ENCODE data around the gene PTPRJ. TPM values are rescaled to one million over a fixed set of nuclear protein-coding genes. Genes with fewer than 3 reads are reported as not detected.
"Not testable (repeated sequence)": the region's sequence is repeated elsewhere in the genome, so short reads cannot be mapped to it uniquely, and the experiment has no call there.

Gene PTPRJ
- total RNA-seq, 1 donor: 10.9 TPM

GRCh38 chr11:48018528-48019216, 38.3 kb downstream of the PTPRJ start:
- Histone ChIP-seq H4K20me1 (ENCODE audit: insufficient read depth, low read length) (peaks cover 34% of the 10 kb centered on the region), H3K4me2 (ENCODE audit: insufficient read depth, low read length) (no peak overlapping the region), H3K9me3 (ENCODE audit: low read depth, low read length) (no peaks in the 10 kb centered on the region), H3K27me3 (ENCODE audit: insufficient read depth, low read length) (no peaks in the 10 kb centered on the region), H3K4me3 (ENCODE audit: insufficient read depth, low read length) (no peak overlapping the region), H2AFZ (ENCODE audit: low read length) (no peak overlapping the region), H3K27ac (ENCODE audit: low read depth, low read length) (no peak overlapping the region), H3K79me2 (ENCODE audit: insufficient read depth, low read length) (peaks cover 93% of the 10 kb centered on the region), H3K4me1 (ENCODE audit: insufficient read depth, low read length) (peaks cover 5% of the 10 kb centered on the region), H3K36me3 (ENCODE audit: insufficient read depth, low read length) (no peaks in the 10 kb centered on the region)
- peak; percentile 63 for DNase-seq (ENCODE audit: insufficient read length, low spot score, missing footprints)
- TF ChIP-seq, protein P1, sequence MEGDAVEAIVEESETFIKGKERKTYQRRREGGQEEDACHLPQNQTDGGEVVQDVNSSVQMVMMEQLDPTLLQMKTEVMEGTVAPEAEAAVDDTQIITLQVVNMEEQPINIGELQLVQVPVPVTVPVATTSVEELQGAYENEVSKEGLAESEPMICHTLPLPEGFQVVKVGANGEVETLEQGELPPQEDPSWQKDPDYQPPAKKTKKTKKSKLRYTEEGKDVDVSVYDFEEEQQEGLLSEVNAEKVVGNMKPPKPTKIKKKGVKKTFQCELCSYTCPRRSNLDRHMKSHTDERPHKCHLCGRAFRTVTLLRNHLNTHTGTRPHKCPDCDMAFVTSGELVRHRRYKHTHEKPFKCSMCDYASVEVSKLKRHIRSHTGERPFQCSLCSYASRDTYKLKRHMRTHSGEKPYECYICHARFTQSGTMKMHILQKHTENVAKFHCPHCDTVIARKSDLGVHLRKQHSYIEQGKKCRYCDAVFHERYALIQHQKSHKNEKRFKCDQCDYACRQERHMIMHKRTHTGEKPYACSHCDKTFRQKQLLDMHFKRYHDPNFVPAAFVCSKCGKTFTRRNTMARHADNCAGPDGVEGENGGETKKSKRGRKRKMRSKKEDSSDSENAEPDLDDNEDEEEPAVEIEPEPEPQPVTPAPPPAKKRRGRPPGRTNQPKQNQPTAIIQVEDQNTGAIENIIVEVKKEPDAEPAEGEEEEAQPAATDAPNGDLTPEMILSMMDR (IDR thresholded peaks at IDR 0.05; ENCODE audit: extremely low read depth, low read depth, low read length): no peak

GRCh38 chr11:48019217-48019584, 38.8 kb downstream of the PTPRJ start:
- Histone ChIP-seq H3K79me2 (ENCODE audit: insufficient read depth, low read length) (peaks cover 91% of the 10 kb centered on the region), H2AFZ (ENCODE audit: low read length) (no peak overlapping the region), H3K4me2 (ENCODE audit: insufficient read depth, low read length) (no peak overlapping the region), H4K20me1 (ENCODE audit: insufficient read depth, low read length) (peaks cover 29% of the 10 kb centered on the region), H3K4me1 (ENCODE audit: insufficient read depth, low read length) (peaks cover 4% of the 10 kb centered on the region), H3K27ac (ENCODE audit: low read depth, low read length) (no peak overlapping the region), H3K27me3 (ENCODE audit: insufficient read depth, low read length) (no peaks in the 10 kb centered on the region), H3K36me3 (ENCODE audit: insufficient read depth, low read length) (no peaks in the 10 kb centered on the region), H3K4me3 (ENCODE audit: insufficient read depth, low read length) (no peak overlapping the region), H3K9me3 (ENCODE audit: low read depth, low read length) (no peaks in the 10 kb centered on the region)
- TF ChIP-seq, protein P1 (IDR thresholded peaks at IDR 0.05; ENCODE audit: extremely low read depth, low read depth, low read length): no peak
- peak; percentile 27 for DNase-seq (ENCODE audit: insufficient read length, low spot score, missing footprints)

DNA sequence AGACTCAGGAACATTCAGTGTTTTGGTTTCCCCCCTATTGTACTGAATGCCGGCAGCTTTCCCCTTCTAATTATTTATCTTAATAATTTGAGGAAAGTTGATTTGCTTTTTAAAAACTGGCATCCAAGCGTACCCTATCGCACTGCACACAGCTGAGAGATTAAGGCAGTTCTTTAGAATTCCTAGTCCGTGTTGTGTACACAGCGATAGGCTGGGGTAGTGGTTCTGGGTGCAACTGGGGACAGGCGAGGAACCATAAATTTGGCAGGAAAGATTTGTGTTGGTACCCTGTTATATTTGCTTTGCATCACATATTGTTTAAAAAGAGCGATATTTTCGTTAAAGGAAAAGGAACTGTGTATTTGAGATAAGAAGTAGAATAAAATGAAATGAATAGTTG, 39.2 kb downstream of the PTPRJ start:
- Histone ChIP-seq H2AFZ (ENCODE audit: low read length) (no peak overlapping the region), H4K20me1 (ENCODE audit: insufficient read depth, low read length) (peaks cover 28% of the 10 kb centered on the region), H3K4me1 (ENCODE audit: insufficient read depth, low read length) (peaks cover 5% of the 10 kb centered on the region), H3K27ac (ENCODE audit: low read depth, low read length) (no peak overlapping the region), H3K9me3 (ENCODE audit: low read depth, low read length) (no peaks in the 10 kb centered on the region), H3K4me2 (ENCODE audit: insufficient read depth, low read length) (no peak overlapping the region), H3K4me3 (ENCODE audit: insufficient read depth, low read length) (no peak overlapping the region), H3K36me3 (ENCODE audit: insufficient read depth, low read length) (no peaks in the 10 kb centered on the region), H3K79me2 (ENCODE audit: insufficient read depth, low read length) (peaks cover 91% of the 10 kb centered on the region), H3K27me3 (ENCODE audit: insufficient read depth, low read length) (no peaks in the 10 kb centered on the region)
- no peak for DNase-seq (ENCODE audit: insufficient read length, low spot score, missing footprints)
- TF ChIP-seq, protein P1 (IDR thresholded peaks at IDR 0.05; ENCODE audit: extremely low read depth, low read depth, low read length): no peak

GRCh38 chr11:48020092-48020755, 39.9 kb downstream of the PTPRJ start:
- DNase-seq (ENCODE audit: insufficient read length, low spot score, missing footprints): peak; percentile 38
- TF ChIP-seq, protein P1 (IDR thresholded peaks at IDR 0.05; ENCODE audit: extremely low read depth, low read depth, low read length): no peak
- H2AFZ ChIP-seq (ENCODE audit: low read length): no peak overlapping the region
- H3K4me1 ChIP-seq (ENCODE audit: insufficient read depth, low read length): peaks cover 6% of the 10 kb centered on the region
- no peak overlapping the region for H3K4me2 ChIP-seq (ENCODE audit: insufficient read depth, low read length)
- H3K36me3 ChIP-seq (ENCODE audit: insufficient read depth, low read length): no peaks in the 10 kb centered on the region
- H3K9me3 ChIP-seq (ENCODE audit: low read depth, low read length): no peaks in the 10 kb centered on the region
- H3K27me3 ChIP-seq (ENCODE audit: insufficient read depth, low read length): no peaks in the 10 kb centered on the region
- peaks cover 32% of the 10 kb centered on the region for H4K20me1 ChIP-seq (ENCODE audit: insufficient read depth, low read length)
- H3K79me2 ChIP-seq (ENCODE audit: insufficient read depth, low read length): peaks cover 91% of the 10 kb centered on the region
- no peak overlapping the region for H3K27ac ChIP-seq (ENCODE audit: low read depth, low read length)
- H3K4me3 ChIP-seq (ENCODE audit: insufficient read depth, low read length): no peak overlapping the region

DNA sequence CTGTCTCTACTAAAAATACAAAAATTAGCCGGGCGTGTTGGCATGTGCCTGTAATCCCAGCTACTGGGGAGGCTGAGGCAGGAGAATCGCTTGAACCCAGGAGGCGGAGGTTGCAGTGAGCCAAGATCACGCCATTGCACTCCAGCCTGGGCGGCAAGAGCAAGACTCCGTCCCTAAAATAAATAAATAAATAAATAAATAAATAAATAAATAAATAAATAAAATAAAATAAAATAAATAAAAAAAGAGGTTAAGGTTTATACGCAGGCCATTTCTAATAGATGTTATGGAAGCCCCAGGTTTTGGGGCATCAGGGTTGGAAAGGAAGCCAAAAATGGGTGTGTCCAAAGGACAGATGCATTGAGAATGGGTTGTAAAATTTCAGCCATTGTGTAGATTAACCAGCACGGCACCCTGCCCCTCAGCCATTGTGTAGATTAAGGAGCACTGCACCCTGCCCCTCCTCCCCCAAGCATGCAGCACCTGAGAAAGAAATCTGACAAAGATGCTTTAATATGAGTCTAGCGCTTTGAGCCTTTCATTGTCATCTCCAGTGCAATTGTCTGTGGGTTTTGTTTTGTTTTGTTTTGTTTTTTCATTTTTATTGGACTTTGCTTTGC, 41.0 kb downstream of the PTPRJ start:
- H3K4me3 ChIP-seq (ENCODE audit: insufficient read depth, low read length); H3K36me3 ChIP-seq (ENCODE audit: insufficient read depth, low read length); H3K4me2 ChIP-seq (ENCODE audit: insufficient read depth, low read length); H3K27me3 ChIP-seq (ENCODE audit: insufficient read depth, low read length); H3K9me3 ChIP-seq (ENCODE audit: low read depth, low read length); H3K27ac ChIP-seq (ENCODE audit: low read depth, low read length); H2AFZ ChIP-seq (ENCODE audit: low read length); DNase-seq (ENCODE audit: insufficient read length, low spot score, missing footprints); H3K4me1 ChIP-seq (ENCODE audit: insufficient read depth, low read length): not testable (repeated sequence)
- H3K79me2 ChIP-seq (ENCODE audit: insufficient read depth, low read length): peaks cover 91% of the 10 kb centered on the region
- H4K20me1 ChIP-seq (ENCODE audit: insufficient read depth, low read length): peaks cover 32% of the 10 kb centered on the region
